NT2/D1 (cell line): Measurements from ENCODE around the gene ABCG8.

Experiments
- SUZ12 ChIP-seq: IDR thresholded peaks from 2 replicates; pipeline ENCODE4 v1.6.1; 2011; ENCODE audit not compliant: insufficient read length, insufficient read depth; ENCODE audit errors: extremely low read depth
- YY1 ChIP-seq: IDR thresholded peaks from 2 replicates; pipeline ENCODE4 v1.6.1; 2011; ENCODE audit not compliant: insufficient read length, insufficient read depth
- ZNF274 ChIP-seq: IDR thresholded peaks from 2 replicates; pipeline ENCODE4 v1.6.1; 2011; ENCODE audit warnings: mild to moderate bottlenecking, low read depth, low read length

DNA sequence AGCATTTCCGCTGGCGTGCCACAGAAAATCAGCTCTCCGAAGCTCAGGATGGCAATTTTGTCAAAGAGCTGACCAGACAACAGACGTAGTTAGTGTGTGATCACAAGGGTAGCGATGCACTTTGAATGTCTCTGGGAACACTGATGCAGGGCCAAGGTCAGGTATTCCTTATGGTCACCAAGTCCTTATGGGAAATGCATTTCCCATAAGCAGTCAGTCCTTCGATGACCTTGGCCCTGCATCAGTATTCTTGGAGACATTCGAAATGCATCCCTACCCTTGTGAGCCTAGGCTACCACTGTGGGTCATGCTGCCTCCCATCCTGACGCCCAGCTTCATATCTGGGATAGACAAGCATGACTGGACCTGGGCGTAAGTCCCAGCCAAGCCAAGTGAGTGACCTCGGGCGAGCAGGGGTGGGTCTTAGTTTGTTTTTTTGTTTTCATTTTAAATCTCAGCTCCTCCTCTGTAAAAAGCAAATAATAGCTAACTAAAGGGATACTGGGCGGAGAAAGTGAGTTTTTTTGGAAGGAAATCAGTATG is 13.7 kb upstream of the ABCG8 start:
- TF ChIP-seq ZNF274 (no peak), YY1 (no peak), SUZ12 (no peak)
